IPS-NIHi11 (cell line): ENCODE measurements around the gene GATAD2B.
"Not testable (repeated sequence)": the region's sequence is repeated elsewhere in the genome, so short reads cannot be mapped to it uniquely, and the experiment has no call there.

Experiments used
- DNase-seq: peaks from one replicate; pipeline ENCODE4 v3.0.0; 2012; ENCODE audit warnings: mixed read lengths, low spot score

GATAD2B gene

DNA sequence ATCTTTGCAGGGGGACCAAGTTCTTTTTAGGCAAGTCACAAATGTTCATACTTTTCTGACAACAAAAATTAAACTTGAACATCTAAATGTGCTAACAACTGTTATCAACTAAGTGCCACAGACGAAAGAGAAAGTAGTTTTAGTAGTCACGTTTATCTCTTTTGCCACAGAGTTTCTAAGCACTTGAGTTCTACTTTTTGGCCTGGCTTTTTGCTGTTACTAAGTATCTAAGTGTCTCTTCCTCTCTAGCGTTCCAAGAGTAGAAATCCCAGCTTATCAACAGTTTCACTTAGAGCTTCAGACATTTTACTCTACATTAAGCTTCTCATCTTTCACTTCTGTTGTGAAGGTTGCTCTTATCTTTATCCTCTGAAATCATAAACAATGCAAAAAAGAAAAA is 34.2 kb downstream of the GATAD2B start:
- no peak for DNase-seq

DNA sequence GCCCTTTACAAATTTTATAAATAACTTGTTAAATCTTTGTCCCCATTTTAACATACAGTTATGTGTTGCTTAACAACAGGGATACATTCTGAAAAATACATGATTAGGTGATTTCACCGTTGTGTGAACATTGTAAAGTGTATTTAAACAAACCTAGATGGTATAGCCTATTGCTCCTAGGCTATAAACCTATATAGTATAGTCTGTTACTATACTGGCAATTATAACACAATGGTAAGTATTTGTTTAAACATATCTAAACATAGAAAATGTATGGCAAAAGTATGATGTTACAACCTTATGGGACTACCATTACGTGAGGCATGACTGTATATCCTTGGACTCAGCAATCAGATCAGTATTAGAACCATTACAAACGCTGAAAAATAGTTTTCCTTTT is 36.6 kb downstream of the GATAD2B start:
- DNase-seq = no peak

DNA sequence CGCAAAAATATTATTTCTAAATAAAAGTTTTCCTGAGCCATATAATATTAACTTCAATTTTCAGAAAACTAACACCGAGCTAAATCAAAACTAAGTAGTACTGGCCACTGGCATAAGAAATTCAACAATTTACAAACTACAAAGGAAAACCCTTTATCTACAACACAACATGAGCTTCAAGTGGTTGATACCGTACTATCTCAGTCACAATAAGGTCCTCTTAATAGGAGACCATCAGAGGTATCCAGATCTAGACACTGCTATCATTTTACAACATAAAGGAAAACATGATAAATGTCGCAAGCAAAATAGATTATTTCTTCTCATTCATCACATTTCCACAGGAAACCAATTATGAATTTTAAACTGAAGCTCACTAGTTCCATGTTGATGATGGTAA is 39.5 kb downstream of the GATAD2B start:
- DNase-seq = no peak

DNA sequence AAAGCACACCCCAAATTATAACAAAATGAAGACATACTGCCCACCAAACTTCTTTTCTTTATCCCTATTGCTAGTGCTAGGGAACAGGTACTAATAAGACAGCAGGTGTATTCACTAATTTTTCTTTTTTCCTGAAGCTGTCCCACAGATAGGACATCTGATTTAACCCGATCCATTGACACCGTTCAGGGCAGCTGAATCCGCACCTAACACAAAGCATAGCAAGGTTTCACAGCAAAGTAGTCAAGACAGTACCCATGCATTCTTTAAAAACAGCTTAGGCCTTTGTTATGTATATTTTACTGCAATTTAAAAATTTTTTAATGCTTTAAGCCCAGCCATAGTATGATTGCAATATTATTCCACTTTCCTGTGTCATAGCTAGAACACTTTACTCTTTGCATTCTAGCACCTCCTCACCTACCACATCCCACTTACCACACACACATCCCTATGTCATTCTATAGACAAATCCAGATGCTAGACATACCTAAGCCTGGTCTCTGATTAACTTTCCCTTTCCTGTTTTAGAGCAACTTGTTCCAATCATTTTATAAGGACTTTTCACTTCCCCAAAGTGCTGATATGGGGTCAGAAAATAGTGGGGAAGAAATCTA is 40.4 kb downstream of the GATAD2B start:
- no peak for DNase-seq

DNA sequence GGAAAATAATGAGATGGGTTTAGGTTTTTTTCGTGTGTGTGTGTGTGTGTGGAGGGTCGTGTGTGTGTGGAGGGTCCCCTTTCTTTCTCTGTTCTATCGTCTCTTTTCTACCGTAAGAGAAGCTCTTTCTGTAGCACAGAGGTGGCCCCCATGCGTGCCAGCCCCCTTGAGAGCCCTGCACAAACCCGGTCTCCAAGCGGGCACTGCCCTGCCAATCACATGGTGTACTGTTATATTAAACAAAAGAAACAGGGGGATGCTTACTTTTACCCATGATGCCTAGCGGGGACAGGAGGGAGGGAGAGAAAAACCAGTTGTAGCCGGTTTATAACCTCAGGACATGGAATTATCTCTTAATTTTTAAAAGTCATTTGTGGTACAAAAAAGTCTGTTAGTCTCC is 41.0 kb downstream of the GATAD2B start:
- peak; percentile 26 for DNase-seq

DNA sequence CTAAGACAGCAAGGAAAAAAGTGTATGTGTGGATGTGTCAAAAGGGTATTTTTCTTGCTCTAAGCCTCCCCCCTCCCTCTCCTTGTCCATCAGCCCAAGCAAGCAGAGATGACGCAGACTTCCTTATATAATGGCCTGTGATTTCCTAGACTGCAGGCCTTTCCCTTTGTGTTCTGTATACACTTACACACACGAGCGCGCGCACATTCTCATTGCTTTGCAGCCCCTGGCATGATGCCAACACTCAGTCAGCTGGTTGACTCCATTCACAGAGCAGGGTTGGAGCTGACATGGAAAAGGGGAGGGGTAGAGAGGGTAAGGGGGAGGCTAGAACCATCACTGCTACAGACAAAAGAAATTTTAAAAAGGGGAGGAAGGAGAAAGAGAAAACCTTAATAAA is 41.8 kb downstream of the GATAD2B start:
- DNase-seq = peak; percentile 44

DNA sequence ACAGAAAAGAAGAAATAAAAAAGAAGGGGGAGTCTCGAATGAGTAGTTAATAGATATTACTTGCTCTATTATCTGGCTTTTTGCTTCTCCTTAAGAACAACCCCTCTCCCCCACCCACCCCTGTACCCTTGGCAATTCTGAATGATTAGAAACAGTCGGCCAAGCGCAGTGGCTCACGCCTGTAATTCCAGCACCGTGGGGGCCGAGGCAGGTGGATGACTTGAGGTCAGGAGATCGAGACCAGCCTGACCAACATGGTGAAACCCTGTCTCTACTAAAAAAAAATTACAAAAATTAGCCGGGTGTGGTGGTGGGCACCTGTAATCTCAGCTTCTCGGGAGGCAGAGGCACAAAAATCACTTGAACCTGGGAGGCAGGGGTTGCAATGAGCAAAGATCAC is 42.7 kb downstream of the GATAD2B start:
- no peak for DNase-seq

DNA sequence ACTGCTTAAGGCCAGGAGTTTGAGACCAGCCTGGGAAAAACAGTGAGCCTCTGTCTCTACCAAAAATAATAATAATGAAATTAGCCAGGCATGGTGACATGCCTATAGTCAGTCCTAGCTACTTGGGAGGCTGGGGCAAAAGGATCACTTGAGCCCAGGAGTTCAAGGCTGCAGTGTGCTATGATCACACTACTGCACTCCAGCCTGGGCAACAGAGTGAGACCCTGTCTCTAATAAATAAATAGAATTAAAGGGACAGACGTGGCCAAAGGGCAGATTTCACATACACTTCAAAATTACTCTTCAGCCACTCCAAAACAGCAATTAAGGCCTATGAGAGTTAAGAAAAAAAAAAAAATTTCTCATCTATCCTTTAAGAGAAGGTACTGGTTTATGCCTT is 45.7 kb downstream of the GATAD2B start:
- DNase-seq = no peak

DNA sequence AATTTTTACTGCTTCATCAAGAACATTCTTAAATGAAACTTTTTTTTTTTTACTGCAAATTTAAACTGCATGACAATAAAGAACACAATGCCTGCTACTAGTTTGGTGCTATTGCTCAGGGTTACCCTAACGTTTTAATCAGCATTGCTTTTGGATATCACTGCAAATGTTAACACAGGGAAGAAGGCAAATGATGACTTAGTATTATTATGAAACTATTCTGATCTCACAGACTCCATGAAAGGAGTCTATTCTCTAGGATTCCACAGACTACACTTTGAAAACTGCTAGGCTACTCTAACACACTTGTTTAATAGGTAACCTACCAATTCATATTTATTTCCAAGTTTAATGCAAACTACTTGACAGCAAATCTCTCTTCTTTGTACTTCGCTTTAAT is 49.8 kb downstream of the GATAD2B start:
- DNase-seq = no peak

DNA sequence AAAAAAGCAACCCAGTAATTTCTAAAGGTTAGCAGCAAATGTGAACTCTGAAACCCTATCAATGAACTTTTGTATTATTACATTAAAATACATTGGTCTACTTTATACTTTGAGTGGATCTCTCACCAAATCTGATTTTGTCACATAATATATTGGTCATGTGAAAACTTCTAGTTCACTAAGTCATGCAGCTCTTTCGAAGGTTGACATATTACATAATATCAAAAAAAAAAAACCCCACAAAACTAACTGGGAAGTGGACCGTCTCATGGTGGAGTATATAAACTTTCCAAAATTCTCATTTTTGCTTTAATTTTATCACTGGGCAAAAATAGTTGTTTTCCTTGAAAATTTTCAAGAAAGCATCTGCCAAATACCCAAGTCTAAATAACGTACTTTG is 50.4 kb downstream of the GATAD2B start:
- DNase-seq = no peak

DNA sequence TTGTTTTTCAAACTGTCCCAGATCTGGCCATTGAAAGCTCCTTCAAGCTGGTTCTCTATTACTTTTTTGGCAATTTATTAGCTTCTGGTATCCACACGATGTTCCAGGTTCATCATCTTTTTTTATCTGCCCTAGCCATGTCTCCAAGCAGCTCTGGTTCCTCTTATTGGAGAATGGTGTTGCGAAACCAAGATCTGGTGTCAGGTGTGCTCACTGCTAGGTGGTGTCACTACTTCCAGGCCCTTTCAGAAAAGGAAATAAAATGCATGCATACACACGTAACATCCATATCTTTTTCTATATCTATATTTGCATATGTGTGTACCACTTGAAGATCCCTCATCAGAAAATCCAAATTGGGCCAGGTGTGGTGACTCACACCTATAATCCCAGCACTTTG is 53.3 kb downstream of the GATAD2B start:
- DNase-seq = no peak

DNA sequence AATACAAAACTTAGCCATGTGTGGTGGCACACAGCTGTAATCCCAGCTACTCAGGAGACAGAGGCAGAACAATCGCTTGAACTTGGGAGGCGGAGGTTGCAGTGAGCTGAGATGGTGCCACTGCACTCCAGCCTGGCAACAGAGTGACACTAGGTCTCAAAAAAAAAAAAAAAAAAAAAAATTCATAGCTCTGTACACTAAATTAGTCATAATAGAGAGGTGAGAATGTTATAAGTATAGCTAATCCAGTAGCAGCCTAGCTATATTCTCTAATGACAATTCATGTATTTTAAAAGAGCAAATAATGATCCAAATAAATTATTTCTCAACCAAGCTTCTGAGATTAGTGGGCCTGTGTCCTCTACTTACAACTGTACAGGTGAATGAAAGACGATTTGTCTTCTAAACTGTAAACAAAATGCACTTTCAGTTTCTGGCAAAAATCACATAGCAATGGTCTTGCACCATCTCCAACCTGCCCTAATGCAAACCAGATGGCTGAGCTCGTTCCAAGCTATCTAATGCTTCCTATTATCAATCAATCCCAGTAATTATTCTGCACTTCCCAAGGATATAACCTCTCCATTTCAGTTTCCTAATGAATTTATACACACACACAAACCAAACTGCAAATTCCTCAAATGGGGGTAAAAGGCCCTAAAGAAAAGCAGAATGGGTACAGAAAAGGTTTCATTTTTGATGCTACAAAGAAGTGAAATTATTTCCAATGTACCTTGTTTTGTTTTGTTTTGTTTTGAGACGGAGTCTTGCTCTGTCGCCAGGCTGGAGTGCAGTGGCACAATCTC is 56.5 kb downstream of the GATAD2B start:
- no peak for DNase-seq

DNA sequence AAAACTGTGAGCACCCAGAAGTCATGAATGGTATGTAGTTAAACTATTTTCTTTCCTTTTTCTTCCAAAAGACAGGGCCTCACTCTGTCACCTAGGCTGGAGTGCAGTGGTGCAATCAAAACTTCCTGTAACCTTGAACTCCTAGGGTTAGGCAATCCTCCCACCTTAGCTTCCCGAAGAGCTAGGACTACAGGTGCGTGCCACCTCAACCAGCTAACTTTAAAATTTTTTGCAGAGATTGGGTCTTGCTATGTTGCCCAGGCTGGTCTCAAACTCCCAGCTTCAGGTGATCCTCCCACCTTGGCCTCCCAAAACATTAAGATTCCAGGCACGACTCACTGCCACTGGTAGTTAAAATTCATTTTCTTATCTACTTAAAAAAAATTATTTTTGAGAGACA is 62.5 kb downstream of the GATAD2B start:
- DNase-seq = no peak

DNA sequence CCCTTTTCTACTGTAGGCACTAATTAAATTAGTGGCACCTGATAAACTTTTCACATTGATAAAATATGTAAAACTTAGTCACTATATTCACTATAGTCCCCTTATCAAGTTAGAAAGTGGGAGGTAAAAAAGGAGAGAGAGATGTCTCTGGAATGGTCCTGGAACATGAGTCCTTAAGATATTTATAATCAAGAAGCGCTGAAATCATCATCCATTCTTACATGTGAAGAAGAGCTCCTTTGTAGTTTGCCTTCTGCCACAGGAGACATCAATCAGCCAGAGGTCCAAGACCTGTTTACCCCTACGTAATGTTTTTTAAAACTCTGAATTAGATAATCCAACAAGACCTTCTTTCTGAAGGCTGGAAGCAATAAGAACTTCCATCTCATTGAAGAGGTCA is 65.3 kb downstream of the GATAD2B start:
- DNase-seq = no peak

DNA sequence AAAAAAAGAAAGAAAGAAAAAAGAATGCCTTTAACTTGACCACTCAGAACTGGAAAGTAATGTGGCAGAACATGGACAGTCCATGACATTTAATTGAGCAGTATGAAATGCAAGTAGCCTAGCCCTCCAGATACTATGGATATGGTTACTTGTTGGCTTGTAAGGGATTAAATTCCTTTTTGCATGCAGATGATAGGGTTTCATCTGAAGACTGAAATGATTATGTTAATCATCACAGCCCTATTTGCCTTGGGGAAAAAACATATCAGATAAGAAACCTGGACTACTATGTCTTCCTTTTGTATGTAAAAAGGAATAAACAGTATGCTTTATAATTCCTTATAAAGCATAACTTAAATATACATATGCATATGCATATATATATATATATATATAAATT is 66.0 kb downstream of the GATAD2B start:
- DNase-seq = no peak

DNA sequence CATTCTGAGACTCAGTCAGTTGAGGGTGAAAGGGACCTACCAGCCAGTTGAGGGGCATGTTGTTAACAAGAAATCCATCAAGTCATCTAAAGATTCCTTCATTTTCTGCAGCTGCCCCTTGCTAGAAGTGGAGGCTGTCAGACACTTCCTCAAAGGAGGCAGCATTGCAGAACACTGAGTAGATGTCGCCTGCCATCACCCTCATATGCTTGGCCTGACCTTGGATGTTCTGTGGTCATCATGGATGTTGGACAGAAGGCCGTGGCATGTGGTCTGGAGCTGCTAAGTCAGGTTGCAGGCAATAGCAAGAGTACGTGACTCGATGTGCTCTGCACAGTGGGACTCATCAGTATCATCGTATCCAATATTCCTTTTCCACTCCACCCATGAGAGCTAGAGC is 70.6 kb downstream of the GATAD2B start:
- no peak for DNase-seq

DNA sequence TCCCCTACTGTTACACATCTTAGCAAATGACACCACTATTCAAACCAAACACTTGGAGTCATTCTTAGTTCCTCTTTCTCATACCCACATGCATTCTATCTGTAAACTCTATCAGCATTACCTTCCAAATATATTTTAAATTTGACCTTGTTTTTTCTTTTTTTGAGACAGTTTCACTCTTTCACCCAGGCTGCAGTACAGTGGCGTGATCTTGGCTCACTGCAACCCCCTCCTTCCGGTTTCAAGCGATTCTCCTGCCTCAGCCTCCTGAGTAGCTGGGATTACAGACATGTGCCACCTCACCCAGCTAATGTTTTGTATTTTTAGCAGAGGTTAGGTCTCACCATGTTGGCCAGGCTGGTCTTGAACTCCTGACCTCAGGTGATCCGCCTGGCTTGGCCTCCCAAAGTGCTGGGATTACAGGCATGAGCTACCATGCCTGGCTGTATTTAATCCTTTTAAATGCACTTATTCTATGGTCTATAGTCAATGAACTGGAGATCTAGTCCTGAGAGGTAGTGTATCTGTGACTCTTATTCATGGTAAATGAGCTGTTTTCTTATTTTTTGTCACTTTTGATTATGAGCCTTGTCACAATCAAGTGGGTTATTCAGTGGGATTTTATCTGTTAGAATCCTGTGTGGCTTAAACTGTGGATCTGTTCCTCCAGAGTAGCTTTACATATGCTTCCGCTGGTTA is 73.1 kb downstream of the GATAD2B start:
- DNase-seq = no peak

DNA sequence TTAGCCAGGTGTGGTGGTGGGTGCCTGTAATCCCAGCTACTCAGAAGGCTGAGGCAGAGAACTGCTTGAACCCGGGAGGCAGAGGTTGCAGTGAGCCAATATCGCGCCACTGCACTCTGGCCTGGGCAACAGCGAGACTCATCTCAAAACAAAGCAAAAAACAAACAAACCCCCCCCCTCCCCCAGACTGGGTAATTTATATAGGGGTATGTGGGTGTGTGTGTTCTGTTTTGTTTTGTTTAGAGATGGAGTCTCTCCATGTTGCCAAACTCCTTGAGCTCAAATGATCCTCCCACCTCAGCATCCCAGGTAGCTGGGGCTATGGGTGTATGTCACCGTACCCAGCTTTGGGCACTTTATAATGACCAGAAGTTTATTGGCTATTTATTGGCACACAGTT is 74.0 kb downstream of the GATAD2B start:
- DNase-seq = no peak

DNA sequence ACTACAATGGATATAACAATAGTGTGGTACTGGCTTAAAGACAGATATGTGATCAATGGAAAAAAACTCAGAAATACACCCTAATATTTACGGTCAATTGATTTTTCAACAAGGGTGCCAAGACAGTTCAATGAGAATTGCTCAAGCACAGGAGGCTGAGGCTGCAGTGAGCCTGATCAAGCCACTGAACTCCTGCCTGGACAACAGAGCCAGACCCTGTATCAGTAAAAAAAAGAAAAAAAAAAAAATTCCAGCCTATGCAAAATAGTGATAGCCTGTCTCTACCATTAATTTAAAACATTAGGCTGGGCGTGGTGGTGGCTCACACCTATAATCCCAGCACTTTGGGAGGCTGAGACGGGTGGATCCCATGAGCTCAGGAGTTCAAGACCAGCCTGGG is 77.6 kb downstream of the GATAD2B start:
- DNase-seq = no peak

DNA sequence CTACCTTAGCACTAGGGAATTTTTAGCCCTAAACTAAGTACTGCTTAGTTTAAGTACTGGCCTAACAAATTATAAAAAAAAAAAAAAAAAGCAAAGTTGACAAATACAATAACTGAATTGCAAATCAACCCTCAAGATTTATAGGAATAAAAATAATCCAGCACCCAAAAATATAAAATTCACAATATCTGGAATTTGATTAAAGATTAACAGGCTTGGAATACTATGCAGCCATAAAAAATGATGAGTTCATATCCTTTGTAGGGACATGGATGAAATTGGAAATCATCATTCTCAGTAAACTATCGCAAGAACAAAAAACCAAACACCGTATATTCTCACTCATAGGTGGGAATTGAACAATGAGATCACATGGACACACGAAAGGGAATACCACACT is 78.4 kb downstream of the GATAD2B start:
- not testable (repeated sequence) for DNase-seq

DNA sequence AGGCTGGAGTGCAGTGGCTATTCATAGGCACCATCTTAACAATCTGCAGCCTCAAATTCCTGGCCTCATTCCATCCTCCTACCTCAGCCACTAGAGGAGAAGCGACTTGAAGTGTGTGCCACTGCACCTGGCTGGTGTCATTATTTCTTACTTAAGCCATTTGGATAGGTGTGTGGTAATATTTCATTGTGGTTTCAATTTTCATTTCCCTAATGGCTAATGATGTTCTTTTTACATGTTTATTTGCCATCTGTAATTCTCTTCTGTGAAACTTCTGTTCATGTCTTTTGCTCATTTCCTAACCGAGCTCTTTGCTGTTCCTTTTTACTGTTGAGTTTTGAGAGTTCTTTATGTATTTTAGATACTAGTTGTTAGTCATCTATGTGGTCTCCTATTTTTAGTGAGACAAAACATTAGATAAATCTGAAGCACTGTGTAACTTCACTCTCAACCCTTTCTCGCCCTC is 80.7 kb downstream of the GATAD2B start:
- no peak for DNase-seq

DNA sequence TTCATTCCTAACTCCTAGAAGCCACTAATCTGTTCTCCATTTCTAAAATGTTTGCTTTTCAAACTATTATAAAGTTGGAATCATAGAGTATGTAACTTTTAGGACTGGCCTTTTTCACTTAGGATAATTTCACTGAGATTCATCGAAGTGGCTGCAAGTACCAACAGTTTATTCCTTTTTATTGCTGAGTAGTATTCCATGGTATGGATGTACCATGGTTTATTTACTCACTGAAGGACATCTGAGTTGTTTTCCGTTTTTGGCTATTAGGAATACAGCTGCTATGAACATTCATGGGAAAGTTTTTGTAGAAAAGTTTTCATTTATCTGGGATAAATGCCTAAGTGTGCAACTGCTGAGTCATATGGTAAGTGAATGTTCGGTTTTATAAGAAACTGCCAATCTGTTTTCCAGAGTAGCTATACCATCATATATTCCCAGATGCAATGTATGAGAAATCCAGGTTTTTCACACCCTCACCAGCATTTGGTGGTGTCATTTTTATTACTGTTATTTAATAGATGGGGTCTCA is 81.2 kb downstream of the GATAD2B start:
- no peak for DNase-seq

DNA sequence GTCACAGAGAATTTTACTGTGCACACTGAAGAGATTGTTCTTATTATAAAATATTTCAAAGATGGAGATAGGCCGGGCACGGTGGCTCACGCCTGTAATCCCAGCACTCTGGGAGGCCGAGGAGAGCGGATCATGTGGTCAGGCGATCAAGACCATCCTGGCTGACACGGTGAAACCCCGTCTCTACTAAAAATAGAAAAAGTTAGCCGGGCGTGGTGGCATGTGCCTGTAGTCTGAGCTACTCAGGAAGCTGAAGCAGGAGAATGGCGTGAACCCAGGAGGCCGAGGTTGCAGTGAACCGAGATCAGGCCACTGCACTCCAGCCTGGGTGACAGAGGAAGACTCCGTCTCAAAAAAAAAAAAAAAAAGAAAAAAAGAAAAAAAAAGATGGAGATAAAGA is 82.0 kb downstream of the GATAD2B start:
- DNase-seq = not testable (repeated sequence)
